ENCODE results near the gene TMEM164. TPM values are rescaled to one million over a fixed set of nuclear protein-coding genes. Genes with fewer than 3 reads are reported as not detected.

The TMEM164 gene
- polyA plus RNA-seq, 1 donor, result 38.8 TPM

DNA sequence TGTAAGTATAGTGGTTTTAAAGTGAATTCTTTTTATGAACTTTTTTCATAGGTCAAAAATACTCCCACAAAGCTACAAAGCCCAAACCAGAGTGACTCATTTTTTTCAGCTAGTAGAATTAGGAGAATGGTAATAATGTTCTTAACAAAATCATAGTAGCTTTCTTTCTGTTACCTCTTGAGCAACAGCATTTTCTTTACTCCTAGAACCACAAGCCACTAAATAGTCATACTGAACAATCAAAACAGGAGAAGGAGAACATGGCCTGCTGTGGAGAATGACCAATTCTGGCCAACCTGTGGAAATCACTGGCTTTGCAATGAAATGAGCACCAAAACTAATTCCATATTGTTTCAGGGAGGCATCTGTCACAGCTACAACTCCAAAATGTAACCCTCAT is 202.1 kb downstream of the TMEM164 start:
- DNase-seq, result no peak

DNA sequence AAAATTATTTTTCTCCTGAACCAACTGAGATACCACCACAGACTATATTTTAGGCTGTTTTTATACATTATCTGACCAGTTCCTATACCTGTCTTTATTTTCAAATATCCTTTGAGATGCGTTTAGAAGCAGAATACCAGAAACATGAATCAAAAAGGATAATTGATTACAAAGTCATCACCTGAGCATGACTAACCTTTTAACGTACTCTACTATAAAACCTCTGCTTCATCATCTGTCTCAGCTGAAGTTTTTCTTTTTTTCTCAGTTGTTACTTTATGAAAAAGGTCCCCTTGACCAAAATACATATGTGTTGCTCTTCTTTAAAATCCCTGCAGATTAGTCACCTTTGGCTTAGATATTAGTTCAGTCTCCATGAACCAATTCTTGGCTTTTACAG is 205.2 kb downstream of the TMEM164 start:
- no peak for DNase-seq

DNA sequence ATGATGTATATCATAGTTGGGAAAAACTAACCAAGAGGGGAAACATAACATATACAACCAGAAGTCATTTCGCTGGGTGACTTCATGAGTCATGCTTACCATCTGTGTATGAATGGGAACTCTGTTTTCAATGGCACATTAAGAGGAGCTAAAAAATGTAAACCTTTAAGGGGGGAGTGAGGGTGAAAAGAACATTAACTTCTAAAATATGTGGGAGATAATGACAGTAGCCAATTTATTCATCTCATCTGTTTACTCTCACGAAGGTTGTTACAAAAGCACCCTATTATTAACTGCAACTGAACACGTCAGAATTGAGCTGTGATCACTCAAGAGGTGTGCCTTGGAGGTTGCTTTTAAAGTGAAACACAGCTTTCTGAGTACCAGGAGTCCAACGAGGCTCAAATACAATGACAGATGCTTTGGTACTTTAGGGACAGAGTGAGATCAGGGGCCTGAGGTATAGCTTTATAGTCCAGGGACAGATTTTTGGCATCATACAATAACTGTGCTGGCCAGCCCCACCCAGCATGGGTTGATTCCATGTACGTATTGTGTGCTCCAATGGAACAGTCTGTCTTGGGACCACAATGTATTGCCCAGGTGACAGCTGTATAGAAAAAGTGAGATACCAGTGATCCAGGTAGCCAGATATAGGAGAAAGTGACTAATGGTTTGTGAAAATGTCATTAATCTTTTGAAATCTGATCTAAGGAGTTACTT is 207.7 kb downstream of the TMEM164 start:
- no peak for DNase-seq

DNA sequence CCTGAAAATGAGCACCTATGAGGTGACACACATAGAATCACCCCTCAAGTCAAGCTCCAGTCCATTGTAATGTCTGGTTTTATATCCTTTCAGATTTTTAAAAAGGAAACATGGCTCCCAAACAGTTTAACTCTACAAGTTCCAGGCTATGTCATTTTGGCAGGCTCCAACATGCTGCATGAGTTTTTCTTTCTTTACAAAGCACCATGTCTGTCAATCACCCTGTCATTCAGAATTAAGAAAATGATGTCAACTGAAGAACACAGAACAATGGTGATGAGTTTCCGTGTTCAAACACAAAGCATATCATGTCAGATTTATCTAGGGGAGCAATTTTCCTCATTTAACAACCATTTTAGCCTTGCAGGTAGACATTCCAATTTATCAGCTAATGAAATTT is 208.4 kb downstream of the TMEM164 start:
- no peak for DNase-seq

DNA sequence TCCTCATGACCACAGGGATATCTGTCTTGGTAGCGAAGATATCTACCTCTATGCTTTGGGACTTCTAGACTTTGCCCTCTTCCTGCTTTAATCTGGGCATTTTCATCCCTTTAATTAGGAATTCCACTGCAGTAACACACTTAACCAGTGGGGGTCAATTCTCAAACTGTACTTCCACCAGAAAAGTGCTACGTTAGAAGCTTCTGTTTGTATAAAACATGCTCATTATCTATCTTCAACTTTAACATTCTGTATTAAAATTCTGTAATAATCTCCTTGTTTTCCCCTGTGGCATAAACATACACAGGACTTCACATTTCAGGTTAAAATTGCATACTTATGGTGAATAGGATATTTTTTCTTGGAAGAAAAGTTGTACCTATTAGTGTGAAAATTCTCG is 209.4 kb downstream of the TMEM164 start:
- DNase-seq, result no peak

DNA sequence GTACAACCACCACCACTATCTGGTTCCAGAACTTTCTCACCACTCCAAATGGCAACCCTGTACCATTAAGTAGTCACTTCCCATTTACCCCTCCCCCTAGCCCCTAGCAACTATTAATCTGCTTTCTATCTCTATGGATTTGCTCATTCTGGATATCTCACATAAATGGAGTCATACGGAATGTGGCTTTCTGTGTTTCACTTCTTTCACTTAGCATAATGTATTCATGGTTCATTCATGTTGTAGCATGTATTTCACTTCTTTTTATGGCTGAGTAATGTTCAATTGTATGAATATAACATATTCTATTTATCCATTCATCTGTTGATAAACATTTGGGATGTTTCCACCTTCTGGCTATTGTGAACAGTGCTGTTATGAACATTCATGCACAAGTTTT is 210.3 kb downstream of the TMEM164 start:
- DNase-seq, result no peak

DNA sequence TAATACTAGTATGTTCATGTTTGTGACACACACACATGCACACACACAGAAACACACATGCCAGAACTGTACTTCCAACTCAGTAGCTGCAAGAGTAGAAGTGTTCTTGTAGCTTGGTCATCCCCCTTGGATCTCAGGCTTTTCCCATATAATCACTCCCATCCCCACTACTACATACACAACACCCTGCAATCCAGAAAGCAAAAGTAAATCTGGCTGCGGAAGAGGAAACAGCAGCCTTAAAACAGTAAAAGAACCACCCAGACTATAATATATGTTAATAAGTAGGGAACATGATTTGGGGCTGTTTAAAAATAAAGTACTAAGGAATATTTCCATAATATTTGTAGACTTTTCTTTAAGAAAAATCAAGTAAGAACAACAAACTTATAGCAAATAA is 211.8 kb downstream of the TMEM164 start:
- DNase-seq, result no peak

DNA sequence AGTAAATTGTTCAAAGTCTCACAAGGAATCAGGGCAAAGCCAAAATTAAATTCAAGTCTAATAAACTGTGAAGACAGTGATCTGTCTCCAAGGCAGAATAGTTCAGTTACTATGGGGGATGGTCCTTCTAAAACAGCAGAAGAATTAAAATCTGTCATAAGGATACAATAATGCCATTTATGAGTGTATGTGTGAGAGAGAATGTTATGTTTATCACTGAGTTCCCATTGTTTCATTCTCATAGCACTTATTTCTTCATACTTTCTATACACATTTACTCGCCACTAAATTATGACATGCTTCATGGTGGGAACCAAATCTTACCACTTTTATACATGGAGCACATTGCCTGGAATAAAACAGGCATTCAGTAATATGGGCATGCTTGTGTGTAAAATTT is 212.5 kb downstream of the TMEM164 start:
- DNase-seq, result no peak

DNA sequence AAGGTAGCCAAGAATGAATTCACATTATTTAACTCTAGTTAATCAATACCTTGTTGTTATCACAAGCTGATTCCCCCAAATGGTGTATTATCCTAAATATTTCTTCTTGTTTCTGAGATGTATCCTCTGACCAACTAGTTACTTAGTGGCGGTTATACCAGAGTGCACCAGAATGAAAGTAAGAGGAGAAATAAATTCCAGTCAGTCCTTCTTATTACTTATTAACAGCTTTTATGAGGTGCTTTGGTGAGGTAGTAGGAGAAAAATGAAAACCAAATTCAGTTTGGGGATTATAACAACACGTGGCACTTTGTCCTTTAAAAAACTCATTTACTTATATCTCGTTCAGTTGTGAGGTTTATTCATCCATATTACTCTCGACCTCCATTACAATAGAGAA is 213.1 kb downstream of the TMEM164 start:
- no peak for DNase-seq

DNA sequence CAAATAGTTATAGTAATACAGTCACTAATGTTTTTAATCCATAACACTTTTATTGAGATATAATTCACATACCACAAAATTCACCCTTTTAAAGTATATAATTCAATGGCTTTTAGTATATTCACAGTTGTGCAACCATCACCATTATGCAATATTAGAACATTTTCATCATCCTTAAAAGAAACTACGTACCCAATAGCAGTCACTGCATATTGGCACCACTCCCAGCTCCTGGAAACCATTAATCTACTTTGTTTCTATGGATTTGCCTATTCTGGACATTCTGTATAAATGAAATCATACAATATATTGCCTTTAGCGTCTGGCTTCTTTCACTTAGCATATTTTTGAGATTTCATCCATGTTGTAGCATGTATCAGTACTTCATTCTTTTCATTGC is 215.7 kb downstream of the TMEM164 start:
- DNase-seq, result no peak

DNA sequence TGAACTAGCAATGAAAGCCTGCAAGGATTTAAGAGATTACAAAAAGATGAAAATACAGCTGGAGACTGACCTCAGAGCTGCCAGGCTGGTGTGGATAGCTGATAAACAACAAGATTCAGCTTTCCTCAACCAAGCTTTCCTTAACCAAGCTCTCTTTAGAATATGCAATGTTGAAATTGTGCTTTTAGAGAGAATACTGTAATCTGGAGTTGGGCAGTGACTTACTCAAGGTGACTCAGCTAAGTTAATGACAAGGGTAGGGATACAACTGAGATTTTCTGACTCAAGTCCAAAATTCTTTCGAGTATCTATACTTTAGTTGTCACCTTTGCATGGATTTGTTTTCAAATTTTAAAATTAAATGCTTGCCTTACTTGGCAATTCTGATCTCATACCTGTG is 217.0 kb downstream of the TMEM164 start:
- DNase-seq, result no peak

DNA sequence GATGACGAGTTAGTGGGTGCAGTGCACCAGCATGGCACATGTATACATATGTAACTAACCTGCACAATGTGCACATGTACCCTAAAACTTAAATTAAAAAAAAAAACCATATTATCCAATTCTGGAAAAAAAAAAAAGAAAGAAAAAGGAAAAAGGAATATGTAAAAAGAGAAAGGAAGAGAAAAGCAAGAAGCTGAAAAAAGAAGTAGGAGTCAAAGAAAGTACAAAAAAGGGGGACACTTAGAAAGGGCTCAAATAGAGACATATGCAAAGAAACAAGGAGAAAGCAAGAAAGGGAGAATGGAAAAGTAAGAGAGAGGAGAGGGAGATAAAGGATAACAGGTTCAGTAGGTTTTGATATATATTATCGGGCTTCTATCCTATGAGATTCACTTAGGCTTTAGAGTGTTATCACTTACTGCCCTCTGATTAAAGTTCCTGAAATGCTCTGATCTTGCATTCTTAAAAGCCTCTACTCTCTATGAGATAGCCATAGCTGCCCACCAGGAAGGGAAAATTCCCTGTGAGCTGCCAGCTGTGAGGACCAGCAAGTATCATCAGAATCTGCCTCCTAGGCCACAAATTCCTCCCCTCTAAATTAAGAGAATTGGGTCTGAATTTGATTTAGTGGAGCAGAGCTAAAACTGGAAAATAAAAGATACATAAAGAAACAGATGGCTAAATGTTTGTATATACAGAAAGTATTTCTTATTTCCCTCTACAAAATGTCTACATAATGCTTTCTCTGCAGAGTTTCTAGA is 219.8 kb downstream of the TMEM164 start:
- no peak for DNase-seq

DNA sequence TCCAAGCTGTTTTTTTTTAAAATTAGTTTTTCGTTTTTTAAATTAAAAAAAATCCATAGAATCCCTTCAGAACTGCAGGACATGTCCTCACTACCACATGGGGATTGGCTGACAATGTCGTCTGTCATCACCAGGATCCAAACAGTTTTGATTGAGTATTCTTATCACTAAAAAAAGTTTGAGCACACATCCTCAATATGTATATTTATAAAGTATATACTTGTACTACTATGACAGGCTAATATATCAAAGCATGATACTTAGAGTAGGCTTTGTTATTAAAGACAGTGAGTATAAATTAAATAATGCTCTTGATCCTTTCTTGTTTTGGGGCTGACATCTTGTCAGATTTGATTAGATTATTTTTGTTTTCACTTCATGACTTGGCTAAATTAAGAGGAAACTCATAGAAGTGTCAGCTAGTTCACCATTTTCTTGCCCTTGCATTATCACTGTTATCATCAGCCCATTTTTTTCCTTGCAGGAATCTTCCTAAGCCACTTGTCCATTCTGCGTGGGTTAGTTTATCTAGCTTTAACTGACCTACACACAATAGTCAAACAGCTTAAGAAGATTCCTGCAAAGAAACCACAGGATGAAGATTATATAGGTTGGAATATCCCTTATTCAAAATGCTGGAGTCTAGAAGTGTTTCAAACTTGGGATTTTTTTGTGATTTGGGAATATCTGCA is 222.2 kb downstream of the TMEM164 start:
- DNase-seq, result no peak

DNA sequence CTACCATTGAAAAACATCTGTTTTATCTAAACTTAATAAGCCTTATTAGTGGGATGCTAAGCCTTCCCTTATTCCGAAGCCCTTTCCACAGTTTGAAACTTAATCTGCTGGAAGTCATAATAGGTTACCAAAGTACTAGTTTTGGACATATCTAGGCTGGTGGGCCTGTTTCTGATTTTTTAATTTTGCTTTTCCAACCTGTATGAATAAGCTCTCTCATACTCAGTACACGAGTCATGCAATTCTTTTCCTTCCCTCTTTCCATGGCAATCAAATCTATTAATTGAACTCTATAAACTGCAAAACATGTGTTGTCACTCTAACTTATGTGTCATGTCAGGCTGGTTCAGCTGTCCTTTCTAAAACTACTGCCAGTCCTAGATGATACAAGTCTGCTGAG is 224.0 kb downstream of the TMEM164 start:
- no peak for DNase-seq
